Hepatocyte (in vitro differentiated cells): Measurements from ENCODE around the gene KCNIP3. TPM values are rescaled to one million over a fixed set of nuclear protein-coding genes. Genes with fewer than 3 reads are reported as not detected.

Experiments
- DNase-seq: peaks from one replicate; pipeline ENCODE4 v3.0.0-alpha.2; 2016; ENCODE audit warnings: low spot score
- H2AFZ ChIP-seq: fragments of 200-600 bp; sonication (generic); 2 replicates; pipeline ENCODE4 v1.6.0; 2016; ENCODE audit warnings: antibody characterized with exemption, mild to moderate bottlenecking
- H3K27ac ChIP-seq: fragments of 200-600 bp; sonication (generic); 2 replicates; pipeline ENCODE4 v1.5.1; 2016; ENCODE audit warnings: mild to moderate bottlenecking
- H3K27me3 ChIP-seq: fragments of 200-600 bp; sonication (generic); 2 replicates; pipeline ENCODE4 v1.6.1; 2016
- H3K36me3 ChIP-seq: fragments of 200-600 bp; sonication (generic); replicated peaks from 2 replicates; pipeline ENCODE4 v1.5.1; 2016; ENCODE audit warnings: low read depth; ENCODE audit not compliant: insufficient read depth
- H3K4me1 ChIP-seq: fragments of 200-600 bp; sonication (generic); 2 replicates; pipeline ENCODE4 v1.5.1; 2016; ENCODE audit warnings: mild to moderate bottlenecking, moderate library complexity; ENCODE audit not compliant: insufficient read depth
- H3K4me2 ChIP-seq: fragments of 200-600 bp; sonication (generic); 2 replicates; pipeline ENCODE4 v1.6.0; 2016
- H3K4me3 ChIP-seq: fragments of 200-600 bp; sonication (generic); 2 replicates; pipeline ENCODE4 v1.5.1; 2016; ENCODE audit warnings: mild to moderate bottlenecking
- H3K79me2 ChIP-seq: fragments of 200-600 bp; sonication (generic); 2 replicates; pipeline ENCODE4 v1.6.0; 2017; ENCODE audit warnings: mild to moderate bottlenecking
- H3K9me2 ChIP-seq: fragments of 200-600 bp; sonication (generic); replicated peaks from 2 replicates; pipeline ENCODE4 v1.6.0; 2017; ENCODE audit warnings: mild to moderate bottlenecking; ENCODE audit not compliant: insufficient read depth
- H3K9me3 ChIP-seq: fragments of 200-600 bp; sonication (generic); 2 replicates; pipeline ENCODE4 v1.5.1; 2016; ENCODE audit warnings: low read depth, mild to moderate bottlenecking
- H4K20me1 ChIP-seq: fragments of 200-600 bp; sonication (generic); 2 replicates; pipeline ENCODE4 v1.6.0; 2016; ENCODE audit warnings: mild to moderate bottlenecking; ENCODE audit not compliant: insufficient read depth, poor library complexity, severe bottlenecking
- CTCF ChIP-seq: fragments of 200-600 bp; sonication (generic); IDR thresholded peaks from 2 replicates; pipeline ENCODE4 v1.5.1; 2016; ENCODE audit warnings: antibody characterized with exemption, mild to moderate bottlenecking; ENCODE audit not compliant: poor library complexity
- EZH2 ChIP-seq: fragments of 200-600 bp; sonication (generic); IDR thresholded peaks from 2 replicates; pipeline ENCODE4 v1.6.1; 2016; ENCODE audit warnings: antibody characterized with exemption, mild to moderate bottlenecking, borderline replicate concordance
- EZH2phosphoT487 ChIP-seq: fragments of 200-600 bp; sonication (generic); IDR thresholded peaks from one replicate; pipeline ENCODE4 v1.6.1; 2018; ENCODE audit warnings: antibody characterized with exemption, mild to moderate bottlenecking, low read depth, moderate library complexity; ENCODE audit not compliant: unreplicated experiment, severe bottlenecking
- WGBS: methylation state at CpG from one replicate; pipeline ENCODE4 v1.1.6; 2016; ENCODE audit warnings: low lambda C conversion rate; ENCODE audit errors: missing lambda C conversion rate; 5-methylcytosine and 5-hydroxymethylcytosine counted together
- polyA plus RNA-seq: library from polyadenylated mRNA; unstranded; fragments of >200 nt; fragmentation: Nextera tagmentation; extraction: Ambion mirVana; gene quantifications from 2 replicates; pipeline ENCODE4 v1.2.1, GENCODE V29; 2016
- total RNA-seq: library from RNA; depleted of rRNA; stranded (reverse); fragments of >200 nt; gene quantifications from 2 replicates; pipeline ENCODE4 v1.2.3, GENCODE V29; 2014

The KCNIP3 gene
- total and polyA plus RNA-seq, 2 experiments from 2014 or later, result 6.1 to 6.5 TPM

GRCh38 chr2:95274291-95275150, 22.6 kb upstream of the KCNIP3 start, which contains the start of gene PROM2:
Gene PROM2 (plus strand): TSS chr2:95274449. CDS start chr2:95274586, 137 bp downstream.
- Histone ChIP-seq H3K36me3 (no peaks in the 10 kb centered on the region), H3K9me2 (no peaks in the 10 kb centered on the region), H3K9me3 (no peaks in the 10 kb centered on the region), H3K79me2 (no peaks in the 10 kb centered on the region), H3K4me2 (no peak within 1 kb of the TSS), H4K20me1 (no peaks in the 10 kb centered on the region), H3K4me1 (no peaks in the 10 kb centered on the region), H3K27ac (no peak within 1 kb of the TSS), H2AFZ (no peak within 1 kb of the TSS), H3K4me3 (no peak within 1 kb of the TSS), H3K27me3 (no peaks in the 10 kb centered on the region)
- TF ChIP-seq EZH2 (no peak), CTCF (no peak), EZH2phosphoT487 (no peak)
- peak; percentile 53 for DNase-seq
- WGBS, result 69% methylated on average over 17 of the region's 17 CpGs

- no peak for TF ChIP-seq CTCF
- no peak for TF ChIP-seq EZH2
- no peak for TF ChIP-seq EZH2phosphoT487
- Histone ChIP-seq H3K27ac (no peak overlapping the region), H3K9me3 (no peaks in the 10 kb centered on the region), H3K4me3 (no peak overlapping the region), H3K9me2 (no peaks in the 10 kb centered on the region), H4K20me1 (no peaks in the 10 kb centered on the region), H3K27me3 (no peaks in the 10 kb centered on the region), H3K4me1 (no peaks in the 10 kb centered on the region), H2AFZ (no peak overlapping the region), H3K4me2 (no peak overlapping the region), H3K79me2 (no peaks in the 10 kb centered on the region), H3K36me3 (no peaks in the 10 kb centered on the region)
- no peak for DNase-seq
- WGBS, result 88% methylated on average over 4 of the region's 4 CpGs
Observed at GRCh38 chr2:95275151-95275515, 22.0 kb upstream of the KCNIP3 start.

GRCh38 chr2:95275601-95276243, 21.4 kb upstream of the KCNIP3 start:
- no peak overlapping the region for H3K4me2 ChIP-seq
- TF ChIP-seq EZH2 (no peak), CTCF (no peak), EZH2phosphoT487 (no peak)
- WGBS, result 92% methylated on average over 25 of the region's 28 CpGs
- DNase-seq, result no peak
- no peaks in the 10 kb centered on the region for H3K79me2 ChIP-seq
- no peak overlapping the region for H3K27ac ChIP-seq
- no peaks in the 10 kb centered on the region for H3K36me3 ChIP-seq
- no peaks in the 10 kb centered on the region for H3K9me3 ChIP-seq
- no peaks in the 10 kb centered on the region for H3K4me1 ChIP-seq
- no peaks in the 10 kb centered on the region for H3K9me2 ChIP-seq
- H2AFZ ChIP-seq, result no peak overlapping the region
- no peak overlapping the region for H3K4me3 ChIP-seq
- no peaks in the 10 kb centered on the region for H3K27me3 ChIP-seq
- no peaks in the 10 kb centered on the region for H4K20me1 ChIP-seq
